LNCaP clone FGC (cell line): Measurements from ENCODE around the gene OR9A2.

Experiments
- DNase-seq: peaks from one replicate; pipeline ENCODE4 v3.0.0-alpha.2; 2011; ENCODE audit warnings: low read depth
- H3K4me3 ChIP-seq: 2 replicates; pipeline ENCODE4 v1.5.1; 2011; ENCODE audit warnings: mild to moderate bottlenecking, low read depth, low read length, control low read depth
- TF ChIP-seq, protein P1 (sequence below): IDR thresholded peaks from 2 replicates; pipeline ENCODE4 v1.5.1; 2012; ENCODE audit warnings: mild to moderate bottlenecking; ENCODE audit not compliant: control insufficient read depth, insufficient read depth; ENCODE audit errors: extremely low read depth

Gene OR9A2

DNA sequence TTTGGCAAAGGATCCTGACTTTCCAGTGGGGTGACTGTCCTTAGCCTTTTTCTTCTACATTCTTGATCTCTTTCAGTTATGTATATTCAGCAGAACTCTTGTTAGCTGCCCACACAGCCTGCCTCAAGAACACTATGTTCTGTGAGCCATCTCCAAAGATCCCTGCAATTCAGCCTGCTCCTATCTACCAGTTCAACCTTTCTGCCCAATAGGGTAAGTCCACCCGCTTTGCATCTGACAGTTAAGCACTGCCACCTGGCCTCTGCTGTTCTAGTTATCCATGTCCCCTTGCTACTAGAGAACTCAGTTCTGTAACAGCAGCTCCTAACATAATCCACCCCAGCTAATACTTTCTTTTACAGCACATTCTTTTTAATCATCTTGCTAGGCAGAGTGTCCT, 13.5 kb downstream of the OR9A2 start:
- TF ChIP-seq, protein P1, sequence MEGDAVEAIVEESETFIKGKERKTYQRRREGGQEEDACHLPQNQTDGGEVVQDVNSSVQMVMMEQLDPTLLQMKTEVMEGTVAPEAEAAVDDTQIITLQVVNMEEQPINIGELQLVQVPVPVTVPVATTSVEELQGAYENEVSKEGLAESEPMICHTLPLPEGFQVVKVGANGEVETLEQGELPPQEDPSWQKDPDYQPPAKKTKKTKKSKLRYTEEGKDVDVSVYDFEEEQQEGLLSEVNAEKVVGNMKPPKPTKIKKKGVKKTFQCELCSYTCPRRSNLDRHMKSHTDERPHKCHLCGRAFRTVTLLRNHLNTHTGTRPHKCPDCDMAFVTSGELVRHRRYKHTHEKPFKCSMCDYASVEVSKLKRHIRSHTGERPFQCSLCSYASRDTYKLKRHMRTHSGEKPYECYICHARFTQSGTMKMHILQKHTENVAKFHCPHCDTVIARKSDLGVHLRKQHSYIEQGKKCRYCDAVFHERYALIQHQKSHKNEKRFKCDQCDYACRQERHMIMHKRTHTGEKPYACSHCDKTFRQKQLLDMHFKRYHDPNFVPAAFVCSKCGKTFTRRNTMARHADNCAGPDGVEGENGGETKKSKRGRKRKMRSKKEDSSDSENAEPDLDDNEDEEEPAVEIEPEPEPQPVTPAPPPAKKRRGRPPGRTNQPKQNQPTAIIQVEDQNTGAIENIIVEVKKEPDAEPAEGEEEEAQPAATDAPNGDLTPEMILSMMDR: no peak
- no peak for DNase-seq
- H3K4me3 ChIP-seq: no peak overlapping the region

DNA sequence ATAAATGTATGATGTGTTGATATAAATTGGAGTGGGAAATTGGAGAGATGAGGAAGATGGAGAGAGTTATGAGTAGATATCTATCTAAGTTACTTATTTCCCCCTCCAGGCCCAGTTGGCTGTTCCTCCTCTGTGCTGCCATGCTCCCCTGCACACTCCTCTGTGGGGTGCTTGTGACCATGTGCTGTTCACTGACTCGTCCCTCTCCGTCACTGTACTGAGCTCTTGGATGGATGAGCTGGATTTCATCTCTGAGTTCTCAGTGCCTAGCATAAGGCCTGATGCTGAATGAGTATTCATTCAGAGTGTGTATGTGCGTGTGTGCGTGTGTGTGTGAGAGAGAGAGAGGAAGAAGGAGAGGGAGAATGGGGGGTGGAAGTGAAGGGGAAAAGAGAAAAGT, 14.5 kb downstream of the OR9A2 start:
- H3K4me3 ChIP-seq: no peak overlapping the region
- no peak for DNase-seq
- TF ChIP-seq, protein P1: no peak

DNA sequence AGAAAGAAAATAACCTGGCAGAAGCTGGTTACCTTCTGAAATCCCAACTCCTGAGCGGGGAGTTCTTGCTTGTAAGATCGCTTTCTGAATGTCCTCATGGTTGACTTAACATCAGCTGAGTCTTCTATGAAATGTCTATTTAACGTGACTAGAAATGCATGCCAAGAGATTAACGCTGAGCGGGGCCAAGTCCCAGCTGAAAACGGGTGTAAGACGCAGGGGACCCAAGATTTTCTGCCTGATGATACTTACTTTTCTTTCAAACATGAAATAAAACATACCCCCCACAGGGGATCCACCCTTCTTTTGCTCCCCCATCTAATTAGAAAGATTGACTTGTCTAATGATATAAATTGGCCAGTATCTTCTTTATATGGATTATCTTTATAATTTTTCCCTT, 14.9 kb downstream of the OR9A2 start:
- DNase-seq: no peak
- TF ChIP-seq, protein P1: no peak
- no peak overlapping the region for H3K4me3 ChIP-seq

DNA sequence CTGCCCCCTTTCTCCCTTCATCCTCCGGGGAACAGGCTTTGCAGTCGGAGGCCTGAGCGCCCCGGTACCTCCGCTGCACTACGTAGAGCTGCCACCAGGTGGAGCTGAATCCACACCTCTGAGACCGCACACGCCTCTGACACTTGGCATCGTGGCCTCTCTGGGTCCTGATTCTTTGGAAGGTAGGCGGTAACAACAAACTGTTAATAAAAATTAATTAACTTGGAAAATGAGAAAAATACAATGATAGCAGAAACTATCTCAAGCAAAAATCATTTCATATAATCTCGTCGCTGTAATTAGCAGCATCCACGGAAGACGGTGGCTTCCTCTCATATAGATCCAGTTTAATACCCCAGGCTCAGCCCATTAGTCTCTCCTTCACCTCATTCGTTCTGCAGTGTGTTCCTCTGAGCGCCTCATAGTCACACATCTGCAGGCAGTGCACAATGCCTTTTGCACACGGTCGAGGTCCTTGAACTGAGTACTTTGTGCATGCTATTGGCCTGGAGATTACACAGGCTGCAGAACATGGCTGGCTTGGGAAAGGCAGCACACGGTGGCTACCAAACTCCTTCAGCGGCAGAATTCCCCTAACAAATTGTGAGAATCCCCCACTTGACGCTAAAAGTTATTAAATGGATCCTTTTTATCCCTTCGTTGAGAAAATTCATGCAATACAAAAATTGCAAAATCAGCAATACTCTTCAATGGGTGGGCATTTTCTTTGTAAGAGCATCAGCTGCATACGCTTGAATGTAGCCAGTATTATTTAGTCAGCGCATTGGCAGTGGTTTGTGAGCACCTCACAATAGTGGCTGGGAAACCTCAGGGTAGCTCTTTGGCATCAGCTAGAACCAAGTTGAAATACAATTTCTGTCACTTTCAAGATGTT, 18.7 kb downstream of the OR9A2 start:
- no peak overlapping the region for H3K4me3 ChIP-seq
- TF ChIP-seq, protein P1: peak; percentile 98
- DNase-seq: peak; percentile 19

DNA sequence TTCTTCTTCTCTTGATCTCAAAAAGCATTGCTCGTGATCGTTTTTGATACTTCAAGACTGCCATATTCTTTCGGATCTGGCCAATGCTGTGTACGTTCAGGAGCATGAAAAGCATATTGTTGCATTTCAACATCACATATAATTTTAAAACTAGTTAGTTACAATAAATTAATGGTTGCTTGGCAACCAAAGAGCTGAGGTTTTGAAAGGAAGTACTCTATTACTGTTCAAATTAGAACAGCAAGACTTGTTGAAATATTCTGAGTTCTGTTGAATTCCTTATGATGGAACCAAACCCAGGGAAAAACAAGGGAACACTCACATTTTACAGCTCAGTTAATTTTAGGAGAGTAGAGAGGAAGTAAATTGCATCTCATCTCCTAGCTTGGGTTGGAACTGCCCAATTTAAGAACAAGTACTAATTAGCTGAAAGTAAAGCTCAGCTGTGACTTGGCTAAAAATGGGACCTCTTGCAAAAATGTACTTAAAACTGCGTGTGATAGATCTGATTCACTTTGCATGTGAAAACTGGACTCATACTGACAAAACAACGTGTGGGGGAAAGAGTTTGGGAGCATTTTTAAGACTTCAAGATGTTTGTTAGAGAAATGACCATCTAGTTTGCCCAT, 21.2 kb downstream of the OR9A2 start:
- no peak overlapping the region for H3K4me3 ChIP-seq
- DNase-seq: no peak
- TF ChIP-seq, protein P1: no peak

DNA sequence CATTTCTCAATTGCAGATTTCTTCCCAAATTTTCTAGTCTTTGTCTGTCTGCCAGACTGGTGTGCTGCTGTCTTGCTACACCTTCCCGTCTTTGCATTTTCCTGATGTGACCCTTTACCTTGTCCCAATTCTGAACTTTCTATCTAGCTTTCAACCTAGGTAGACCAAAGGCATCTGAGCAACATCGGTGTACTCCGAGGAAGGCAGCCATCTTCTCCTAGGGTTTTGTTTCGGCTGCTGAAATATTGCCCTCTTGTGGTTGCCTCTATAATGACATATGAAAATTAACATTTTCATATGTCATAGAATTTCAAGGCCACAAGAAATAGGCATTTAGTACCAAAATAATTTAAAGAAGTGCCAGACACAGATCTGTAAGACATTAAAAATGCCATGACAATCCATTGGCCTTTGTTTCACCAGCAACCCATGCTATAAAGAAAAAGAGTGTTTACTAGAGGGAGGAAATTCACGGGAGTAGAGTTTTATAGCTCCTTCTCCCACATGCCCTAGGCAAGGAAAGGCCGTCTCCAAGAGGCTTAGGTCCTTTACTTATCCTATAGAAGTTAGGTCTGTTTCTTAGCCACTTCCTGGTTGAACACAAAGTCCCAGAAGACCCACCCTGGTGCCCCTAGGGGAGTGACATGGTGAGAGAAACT, 23.4 kb downstream of the OR9A2 start:
- peak overlapping the region; percentile 48 for H3K4me3 ChIP-seq
- peak; percentile 22 for DNase-seq
- TF ChIP-seq, protein P1: peak; percentile 75
